Endothelial cell of umbilical vein (primary cell): Measurements from ENCODE around the gene TM6SF1. TPM values are rescaled to one million over a fixed set of nuclear protein-coding genes. Genes with fewer than 3 reads are reported as not detected.

Experiments used
- BruUV-seq: library from RNA; stranded (reverse); fragments of 400-500 nt; replicated peaks from 2 replicates; lab custom pipeline; 2021; lab: Mats Ljungman, UMichigan
- CTCF ChIA-PET: fragments of 300-600, 350-600 bp; sonication (Branson Sonifier 250); formaldehyde crosslinking; loops from one replicate; lab custom pipeline; 2021; ENCODE audit warnings: antibody characterized with exemption, inconsistent platforms; lab: Charles Lee
- POLR2A ChIA-PET: fragments of 300-600, 350-600 bp; sonication (Branson Sonifier 250); formaldehyde crosslinking; loops from one replicate; lab custom pipeline; 2021; ENCODE audit warnings: antibody characterized with exemption, inconsistent platforms; lab: Charles Lee
- DNase-seq: peaks from one replicate; pipeline ENCODE4 v3.0.0-alpha.2; 2011; ENCODE audit warnings: low read depth, low spot score
- FAIRE-seq: peaks from 2 replicates; lab custom pipeline; 2011; peaks lifted over from hg19 to GRCh38; lab: Jason Lieb, UNC
- H2AFZ ChIP-seq: 2 replicates; pipeline ENCODE4 v1.6.0; 2012; ENCODE audit warnings: low read depth, low read length, control low read depth, inconsistent platforms
- H3K27ac ChIP-seq: 2 replicates; pipeline ENCODE4 v1.5.1; 2011; ENCODE audit warnings: low read depth, mild to moderate bottlenecking, control low read depth, low read length, moderate library complexity; ENCODE audit not compliant: insufficient read depth
- H3K27me3 ChIP-seq, 2 experiments: 2 replicates each; pipeline versions ENCODE4 v1.6.0 to v1.6.1; 2011; ENCODE audit warnings: low read length in 2 of 2, mixed read lengths in 1 of 2; ENCODE audit not compliant: control insufficient read depth in 2 of 2, insufficient read depth in 2 of 2
- H3K36me3 ChIP-seq, 2 experiments: 2 replicates in 1 of 2; 3 replicates in 1 of 2; pipeline ENCODE4 v1.5.1; 2011; ENCODE audit warnings: low read length in 2 of 2, mild to moderate bottlenecking in 1 of 2, moderate library complexity in 1 of 2; ENCODE audit not compliant: control insufficient read depth in 2 of 2, insufficient read depth in 2 of 2; ENCODE audit errors: extremely low read depth in 1 of 2
- H3K4me1 ChIP-seq: 3 replicates; pipeline ENCODE4 v1.5.1; 2011; ENCODE audit warnings: mild to moderate bottlenecking, low read length; ENCODE audit not compliant: control insufficient read depth, insufficient read depth; ENCODE audit errors: extremely low read depth
- H3K4me2 ChIP-seq: 2 replicates; pipeline ENCODE4 v1.6.1; 2011; ENCODE audit warnings: low read length, control low read depth, mixed read lengths; ENCODE audit not compliant: insufficient read depth
- H3K4me3 ChIP-seq, 3 experiments: fragments of 200-600 bp in 1 of 3; sonication (generic), shearing (Covaris generic) in 1 of 3; replicated peaks in 1 of 3; 2 replicates each; pipeline ENCODE4 v1.5.1; 2011 to 2016; ENCODE audit warnings: control low read depth in 3 of 3, low read length in 3 of 3, mild to moderate bottlenecking in 2 of 3, inconsistent platforms in 1 of 3, low read depth in 1 of 3, moderate library complexity in 1 of 3; ENCODE audit not compliant: insufficient read depth in 1 of 3
- H3K79me2 ChIP-seq: 2 replicates; pipeline ENCODE4 v1.6.0; 2012; ENCODE audit warnings: low read length, inconsistent platforms; ENCODE audit not compliant: control insufficient read depth, insufficient read depth
- H3K9ac ChIP-seq: replicated peaks from 2 replicates; pipeline ENCODE3; 2011; ENCODE audit warnings: low read length, control low read depth; ENCODE audit not compliant: insufficient read depth; ENCODE audit errors: extremely low read depth
- H3K9me1 ChIP-seq: replicated peaks from 3 replicates; pipeline ENCODE4 v1.6.0; 2011; ENCODE audit warnings: mild to moderate bottlenecking, low read length; ENCODE audit not compliant: control insufficient read depth, insufficient read depth; ENCODE audit errors: extremely low read depth
- H3K9me3 ChIP-seq: replicated peaks from 2 replicates; pipeline ENCODE4 v1.5.1; 2012; ENCODE audit warnings: low read length, inconsistent platforms; ENCODE audit not compliant: control insufficient read depth, insufficient read depth
- H4K20me1 ChIP-seq: replicated peaks from 2 replicates; pipeline ENCODE3; 2011; ENCODE audit warnings: mild to moderate bottlenecking, low read length; ENCODE audit not compliant: control insufficient read depth, insufficient read depth; ENCODE audit errors: extremely low read depth
- CTCF ChIP-seq, 2 donors: IDR thresholded peaks; 1 replicate in 1 of 2; 2 replicates in 1 of 2; pipeline ENCODE4 v1.5.1; 2011; ENCODE audit warnings: low read length in 2 of 2, mild to moderate bottlenecking in 2 of 2, moderate library complexity in 2 of 2, control low read depth in 1 of 2, inconsistent platforms in 1 of 2, low read depth in 1 of 2; ENCODE audit not compliant: insufficient read depth in 1 of 2; ENCODE audit errors: extremely low read depth in 1 of 2
- EZH2 ChIP-seq: IDR thresholded peaks from 2 replicates; pipeline ENCODE4 v1.6.1; 2012; ENCODE audit warnings: borderline replicate concordance, low read depth, mild to moderate bottlenecking, moderate library complexity, low read length, inconsistent platforms; ENCODE audit not compliant: severe bottlenecking
- FOS ChIP-seq: IDR thresholded peaks from 2 replicates; pipeline ENCODE4 v1.6.1; 2011; ENCODE audit warnings: mild to moderate bottlenecking, low read length, moderate library complexity, borderline replicate concordance; ENCODE audit not compliant: insufficient read depth
- GATA2 ChIP-seq: IDR thresholded peaks from 2 replicates; pipeline ENCODE4 v1.7.0; 2011; ENCODE audit warnings: low read depth, mild to moderate bottlenecking, moderate library complexity, mixed read lengths, low read length; ENCODE audit not compliant: insufficient read length, insufficient read depth
- JUN ChIP-seq: IDR thresholded peaks from 2 replicates; pipeline ENCODE4 v1.6.1; 2011; ENCODE audit warnings: borderline replicate concordance, low read depth; ENCODE audit not compliant: insufficient read length, insufficient read depth
- MYC ChIP-seq: IDR thresholded peaks from one replicate; pipeline ENCODE4 v1.6.1; 2011; ENCODE audit warnings: mild to moderate bottlenecking, low read depth, low read length
- POLR2A ChIP-seq: IDR thresholded peaks from 2 replicates; pipeline ENCODE4 v1.6.1; 2012; ENCODE audit warnings: low read depth, mild to moderate bottlenecking, control low read depth, low read length
- POLR2AphosphoS5 ChIP-seq: IDR thresholded peaks from 2 replicates; pipeline ENCODE4 v1.6.1; 2012; ENCODE audit warnings: low read depth, mild to moderate bottlenecking, control low read depth, low read length, moderate library complexity; ENCODE audit not compliant: insufficient read depth
- dilution Hi-C: fragments of 300-500 bp; cut with MboI; formaldehyde crosslinking; loops from one replicate; pipeline ENCODE4 v1.15.0; 2019; ENCODE audit warnings: low sequenced_read_pairs; ENCODE audit not compliant: extremely low pct_ligation_motif_present
- intact Hi-C: fragments of 100-400 bp; cut with micrococcal nuclease; formaldehyde crosslinking; loops from one replicate; pipeline ENCODE4 v1.10.0; 2022
- polyA plus RNA-seq, 4 experiments: library from polyadenylated mRNA; depleted of rRNA in 3 of 4; stranded (reverse) in 3 of 4; unstranded in 1 of 4; fragments of >200 nt; gene quantifications; 2 replicates each; pipeline versions ENCODE4 v1.2.1 to v1.2.3, GENCODE V29; 2011 to 2012; ENCODE audit warnings: missing spikeins in 1 of 4
- total RNA-seq: library from RNA; stranded (reverse); gene quantifications from 2 replicates; pipeline ENCODE4 v1.2.3, GENCODE V29; 2021
- TF ChIP-seq, protein P1 (sequence below): IDR thresholded peaks from 2 replicates; pipeline ENCODE4 v1.6.1; 2011; ENCODE audit not compliant: insufficient read depth, insufficient read length

The TM6SF1 gene
- total and polyA plus RNA-seq, 2 donors (not counting 3 experiments of a cell fraction or from before 2014, with no cell fraction given), result 26.5 to 38.0 TPM

GRCh38 chr15:83164771-83165404 is 57.4 kb downstream of the TM6SF1 start:
- TF ChIP-seq POLR2AphosphoS5 (no peak), POLR2A (no peak), JUN (no peak), FOS (no peak), MYC (no peak), CTCF (IDR thresholded peaks at IDR 0.05; ENCODE audit: extremely low read depth in 1 of 2, insufficient read depth in 1 of 2, low read depth in 1 of 2, low read length in 2 of 2) (no peak), GATA2 (no peak), EZH2 (no peak)
- TF ChIP-seq, protein P1, sequence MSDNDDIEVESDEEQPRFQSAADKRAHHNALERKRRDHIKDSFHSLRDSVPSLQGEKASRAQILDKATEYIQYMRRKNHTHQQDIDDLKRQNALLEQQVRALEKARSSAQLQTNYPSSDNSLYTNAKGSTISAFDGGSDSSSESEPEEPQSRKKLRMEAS, result no peak
- intact Hi-C loops (loop anchor here (1.0 to 2.0 kb wide), 5 partner anchors 9 to 122 kb away; partner anchors contain the start of gene BTBD1), dilution Hi-C loops (no loop called here)
- ChIA-PET CTCF (interaction anchor here (0.6 to 1.3 kb wide), 6 partner anchors 10 to 154 kb away, joined by 3 to 11 read pairs (median 6); partner anchors contain the start of genes C15orf40 and HDGFL3), POLR2A (interaction anchor here (0.9 to 1.0 kb wide), 2 partner anchors 37 to 41 kb away, joined by 3 to 5 read pairs; no protein-coding TSS in a partner anchor)
- Histone ChIP-seq H3K36me3 (peaks cover 0 to 3% of the 10 kb centered on the region in 2 experiments), H3K9ac (peak overlapping the region; percentile 68), H3K4me3 (peak overlapping the region in 1 of 3 experiments; percentile 49), H4K20me1 (peaks cover 3% of the 10 kb centered on the region), H3K9me3 (no peaks in the 10 kb centered on the region), H3K4me2 (peak overlapping the region; percentile 98), H3K27ac (peak overlapping the region; percentile 89), H3K79me2 (peaks cover 68% of the 10 kb centered on the region), H2AFZ (no peak overlapping the region), H3K27me3 (no peaks in the 10 kb centered on the region), H3K4me1 (peaks cover 44% of the 10 kb centered on the region), H3K9me1 (no peaks in the 10 kb centered on the region)
- DNase-seq, result no peak
- peak; percentile 8 for FAIRE-seq
- TSS peak; percentile 92 for BruUV-seq
